ENCODE measurements around the gene SMURF1.

Gene SMURF1

GRCh38 chr7:99027841-99028240 lies 116.1 kb downstream of the SMURF1 start:
- DNase-seq, result no peak

GRCh38 chr7:99027241-99027640 lies 116.7 kb downstream of the SMURF1 start:
- no peak for DNase-seq

- no peak for DNase-seq
Measured at GRCh38 chr7:99024066-99024465, 119.8 kb downstream of the SMURF1 start.

GRCh38 chr7:99021941-99022560 lies 121.9 kb downstream of the SMURF1 start:
- peak; percentile 18 for DNase-seq

GRCh38 chr7:99020413-99020715 lies 123.5 kb downstream of the SMURF1 start:
- no peak for DNase-seq

- no peak for DNase-seq
Measured at GRCh38 chr7:99019523-99020412, 124.1 kb downstream of the SMURF1 start.

- DNase-seq, result no peak
Measured at GRCh38 chr7:99016196-99016595, 127.7 kb downstream of the SMURF1 start.

- no peak for DNase-seq
Measured at GRCh38 chr7:99014113-99014985, 129.6 kb downstream of the SMURF1 start.

GRCh38 chr7:99013266-99014112 lies 130.4 kb downstream of the SMURF1 start:
- no peak for DNase-seq

GRCh38 chr7:99012722-99013121 lies 131.2 kb downstream of the SMURF1 start:
- DNase-seq, result no peak

- peak; percentile 16 for DNase-seq
Measured at GRCh38 chr7:99011706-99012404, 132.1 kb downstream of the SMURF1 start.

GRCh38 chr7:99011341-99011705 lies 132.6 kb downstream of the SMURF1 start:
- peak; percentile 16 for DNase-seq

- no peak for DNase-seq
Measured at GRCh38 chr7:99010281-99010680, 133.6 kb downstream of the SMURF1 start.

- no peak for DNase-seq
Measured at GRCh38 chr7:99008921-99009530, 134.9 kb downstream of the SMURF1 start.

- DNase-seq, result peak; percentile 11
Measured at GRCh38 chr7:99008181-99008631, 135.7 kb downstream of the SMURF1 start.

- peak; percentile 17 for DNase-seq
Measured at GRCh38 chr7:99006739-99007424, 137.0 kb downstream of the SMURF1 start.

- DNase-seq, result peak; percentile 10
Measured at GRCh38 chr7:99005776-99006175, 138.1 kb downstream of the SMURF1 start.

- DNase-seq, result peak; percentile 17
Measured at GRCh38 chr7:99004781-99005500, 139.0 kb downstream of the SMURF1 start.

- peak; percentile 16 for DNase-seq
Measured at GRCh38 chr7:99004216-99004615, 139.7 kb downstream of the SMURF1 start.

- DNase-seq, result peak; percentile 8
Measured at GRCh38 chr7:99003419-99003818, 140.5 kb downstream of the SMURF1 start.
